Progenitor cell of endocrine pancreas (in vitro differentiated cells): Measurements from ENCODE around the gene AKR1C4. TPM values are rescaled to one million over a fixed set of nuclear protein-coding genes. Genes with fewer than 3 reads are reported as not detected.

Experiments
- DNase-seq: peaks from one replicate; pipeline ENCODE4 v3.0.0; 2021; ENCODE audit warnings: low spot score; ENCODE audit not compliant: unreplicated experiment
- H3K27ac Mint-ChIP-seq: 2 replicates; pipeline ENCODE4 v1.8.0; 2021; ENCODE audit warnings: mild to moderate bottlenecking, moderate library complexity, mixed read lengths
- H3K27me3 Mint-ChIP-seq: 2 replicates; pipeline ENCODE4 v1.8.0; 2021; ENCODE audit warnings: mixed read lengths
- H3K36me3 Mint-ChIP-seq: 2 replicates; pipeline ENCODE4 v1.8.0; 2022; ENCODE audit warnings: mixed read lengths; ENCODE audit not compliant: insufficient read depth
- H3K4me1 Mint-ChIP-seq: 2 replicates; pipeline ENCODE4 v1.8.0; 2021; ENCODE audit warnings: low read depth, mixed read lengths
- H3K4me3 Mint-ChIP-seq: 2 replicates; pipeline ENCODE4 v1.8.0; 2021; ENCODE audit warnings: low read depth, mild to moderate bottlenecking, moderate library complexity, mixed read lengths
- H3K9me3 Mint-ChIP-seq: 2 replicates; pipeline ENCODE4 v1.8.0; 2021; ENCODE audit warnings: low read depth, mixed read lengths
- CTCF ChIP-seq: fragments of 200-600 bp; sonication (generic); IDR thresholded peaks from one replicate; pipeline ENCODE4 v1.5.0; 2021; ENCODE audit warnings: antibody characterized with exemption, mild to moderate bottlenecking; ENCODE audit not compliant: unreplicated experiment
- total RNA-seq: library from RNA; stranded (reverse); gene quantifications from 2 replicates; pipeline ENCODE4 v1.2.1, GENCODE V29; 2021

Gene AKR1C4
- total RNA-seq, 1 donor from 2014 or later = 0.48 TPM

- no peak for TF ChIP-seq CTCF
- Mint-ChIP-seq H3K4me1 (no peaks in the 10 kb centered on the region), H3K9me3 (peaks cover 17% of the 10 kb centered on the region), H3K27ac (no peak overlapping the region), H3K36me3 (no peaks in the 10 kb centered on the region), H3K4me3 (no peak overlapping the region), H3K27me3 (no peaks in the 10 kb centered on the region)
- DNase-seq = no peak
Measured at GRCh38 chr10:5260828-5261227, 64.2 kb downstream of the AKR1C4 start.

GRCh38 chr10:5265139-5265538 lies 68.5 kb downstream of the AKR1C4 start:
- Mint-ChIP-seq H3K36me3 (no peaks in the 10 kb centered on the region), H3K4me3 (no peak overlapping the region), H3K27ac (no peak overlapping the region), H3K9me3 (peaks cover 18% of the 10 kb centered on the region), H3K27me3 (no peaks in the 10 kb centered on the region), H3K4me1 (no peaks in the 10 kb centered on the region)
- no peak for DNase-seq
- no peak for TF ChIP-seq CTCF

- Mint-ChIP-seq H3K4me1 (no peaks in the 10 kb centered on the region), H3K27ac (no peak overlapping the region), H3K9me3 (peaks cover 18% of the 10 kb centered on the region), H3K27me3 (no peaks in the 10 kb centered on the region), H3K36me3 (no peaks in the 10 kb centered on the region), H3K4me3 (no peak overlapping the region)
- no peak for DNase-seq
- no peak for TF ChIP-seq CTCF
Measured at GRCh38 chr10:5266351-5266750, 69.7 kb downstream of the AKR1C4 start.

- Mint-ChIP-seq H3K4me3 (no peak overlapping the region), H3K27ac (no peak overlapping the region), H3K36me3 (no peaks in the 10 kb centered on the region), H3K9me3 (peaks cover 18% of the 10 kb centered on the region), H3K27me3 (no peaks in the 10 kb centered on the region), H3K4me1 (no peaks in the 10 kb centered on the region)
- no peak for DNase-seq
- no peak for TF ChIP-seq CTCF
Measured at GRCh38 chr10:5266804-5267203, 70.2 kb downstream of the AKR1C4 start.

GRCh38 chr10:5268234-5268633 lies 71.6 kb downstream of the AKR1C4 start:
- Mint-ChIP-seq H3K27ac (no peak overlapping the region), H3K36me3 (no peaks in the 10 kb centered on the region), H3K4me1 (no peaks in the 10 kb centered on the region), H3K9me3 (peaks cover 18% of the 10 kb centered on the region), H3K27me3 (no peaks in the 10 kb centered on the region), H3K4me3 (no peak overlapping the region)
- TF ChIP-seq CTCF = no peak
- no peak for DNase-seq

Other genes starting within 250 kb of the AKR1C4 start
- 4.8 and 6.6 TPM in 2 replicates for gene AKR1C1, start 233.4 kb upstream of the AKR1C4 start, total RNA-seq
- 7.2 and 12.6 TPM in 2 replicates for gene AKR1C2, start 193.0 kb upstream of the AKR1C4 start, total RNA-seq
- gene AKR1C3, start 102.4 kb upstream of the AKR1C4 start, total RNA-seq = 4.6 and 9.3 TPM in 2 replicates
- not detected in 2 replicates for gene AKR1C8, start 11.7 kb upstream of the AKR1C4 start, total RNA-seq
- gene UCN3, start 168.1 kb downstream of the AKR1C4 start, total RNA-seq = 1.00 and 1.3 TPM in 2 replicates
- gene TUBAL3, start 208.0 kb downstream of the AKR1C4 start, total RNA-seq = not detected in 2 replicates
- 97.5 and 103 TPM in 2 replicates for gene NET1, start 215.7 kb downstream of the AKR1C4 start, total RNA-seq